Measurements from ENCODE around the gene THEMIS2.
"Not testable (repeated sequence)": the region's sequence is repeated elsewhere in the genome, so short reads cannot be mapped to it uniquely, and the experiment has no call there.

The THEMIS2 gene

GRCh38 chr1:27862671-27863537, 9.4 kb upstream of the THEMIS2 start:
- no peak for DNase-seq (ENCODE audit: low read depth in 2 of 2)

DNA sequence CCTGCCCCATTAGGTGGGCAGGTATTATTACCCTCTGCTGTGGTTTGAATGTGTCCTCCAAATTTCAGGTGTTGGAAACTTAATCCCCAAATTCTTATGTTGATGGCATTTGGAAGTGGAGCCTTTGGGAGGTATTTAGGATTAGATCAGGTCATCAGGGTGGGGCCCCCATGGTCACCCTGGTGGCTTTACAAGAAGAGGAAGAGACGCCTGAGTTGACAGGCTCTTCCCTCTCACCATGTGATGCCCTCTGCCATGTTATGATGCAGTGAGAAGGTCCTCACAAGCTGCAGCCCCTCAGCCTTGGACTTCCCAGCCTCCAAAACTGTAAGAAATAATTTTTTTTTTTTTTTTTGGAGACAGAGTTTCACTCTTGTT, 8.8 kb upstream of the THEMIS2 start:
- no peak for DNase-seq (ENCODE audit: low read depth in 2 of 2)

GRCh38 chr1:27864264-27864895, 8.0 kb upstream of the THEMIS2 start:
- DNase-seq (ENCODE audit: low read depth in 2 of 2), result no peak

GRCh38 chr1:27865821-27866220, 6.5 kb upstream of the THEMIS2 start:
- no peak for DNase-seq (ENCODE audit: low read depth in 2 of 2)

- DNase-seq (ENCODE audit: low read depth in 2 of 2), result no peak
Observed at GRCh38 chr1:27868556-27868931, 3.8 kb upstream of the THEMIS2 start.

DNA sequence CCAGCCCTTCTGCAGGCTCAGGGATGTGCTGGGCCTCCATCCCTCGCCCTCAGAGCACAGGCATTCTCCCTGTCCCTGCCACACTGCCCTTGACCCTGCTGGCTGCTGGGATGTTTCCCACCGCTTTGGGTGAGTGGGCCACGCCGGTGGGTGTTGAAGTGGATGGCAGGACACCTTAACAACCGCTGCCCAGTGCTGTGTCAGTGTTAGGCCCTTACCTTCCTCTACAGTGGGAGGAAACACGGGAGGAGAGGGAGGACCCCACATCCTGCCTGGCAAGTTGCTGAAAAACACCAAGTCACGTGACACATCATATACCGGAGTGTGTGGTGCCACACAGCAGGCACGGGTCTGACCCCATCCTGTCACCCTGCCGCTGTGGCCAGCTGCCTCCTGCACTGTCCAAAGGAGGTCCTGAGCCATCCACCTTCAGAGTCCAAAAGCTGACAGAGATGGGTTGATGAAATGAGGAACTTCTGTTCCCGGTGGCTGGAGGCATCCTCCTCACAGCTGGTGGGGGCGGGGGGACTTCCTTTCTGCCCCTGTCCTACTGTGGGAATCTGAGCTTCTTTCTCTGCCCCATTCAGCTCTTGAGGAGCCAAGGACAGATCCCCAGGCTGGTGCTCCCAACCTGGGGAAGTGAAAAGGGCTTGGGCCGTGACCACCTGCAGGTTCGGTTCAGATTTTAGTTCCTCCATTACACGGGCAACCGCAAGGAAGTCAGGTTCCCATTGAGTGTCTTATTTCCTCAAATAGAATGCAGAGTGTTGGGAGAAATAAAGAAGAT, 3.2 kb upstream of the THEMIS2 start:
- DNase-seq (ENCODE audit: low read depth in 2 of 2), result peak; percentile 43 to 44

DNA sequence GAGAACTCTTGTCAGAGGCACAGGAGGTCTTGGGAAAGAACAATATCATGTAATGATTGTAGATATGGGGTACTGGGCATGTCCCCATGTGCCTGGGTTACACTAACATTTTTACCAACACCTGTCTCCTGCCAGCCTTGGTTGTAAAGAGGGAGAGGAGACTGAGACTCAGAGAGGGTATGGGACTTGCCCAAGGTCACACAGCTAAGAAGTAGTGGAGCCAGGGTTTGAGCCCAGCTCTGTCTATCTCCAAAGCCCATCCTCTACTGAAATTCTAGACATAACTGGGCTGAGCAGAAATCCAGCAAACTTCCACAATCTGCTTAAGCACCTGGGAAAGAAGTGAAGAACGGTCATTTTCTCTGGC, 2.6 kb upstream of the THEMIS2 start:
- DNase-seq (ENCODE audit: low read depth in 2 of 2), result no peak

DNA sequence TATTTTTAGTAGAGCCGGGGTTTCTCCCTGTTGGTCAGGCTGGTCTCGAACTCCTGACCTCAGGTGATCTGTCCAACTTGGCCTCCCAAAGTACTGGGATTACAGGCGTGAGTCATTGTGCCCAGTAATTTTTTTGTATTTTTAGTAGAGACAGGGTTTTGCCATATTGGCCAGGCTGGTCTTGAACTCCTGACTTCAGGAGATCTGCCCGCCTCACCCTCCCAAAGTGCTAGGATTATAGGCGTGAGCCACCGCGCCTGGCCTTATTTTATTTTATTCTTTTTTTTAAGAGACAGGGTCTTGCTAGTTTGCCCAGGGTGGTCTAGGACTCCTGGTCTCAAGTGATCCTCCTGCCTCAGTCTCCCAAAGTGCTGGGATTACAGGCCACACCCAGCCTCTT, 1.3 kb upstream of the THEMIS2 start:
- not testable (repeated sequence) for DNase-seq (ENCODE audit: low read depth in 2 of 2)

GRCh38 chr1:27872802-27873551, 633 bp downstream of the THEMIS2 start:
- DNase-seq (ENCODE audit: low read depth in 2 of 2), result no peak

- no peak for DNase-seq (ENCODE audit: low read depth in 2 of 2)
Observed at GRCh38 chr1:27873671-27874384, 1.5 kb downstream of the THEMIS2 start.

- DNase-seq (ENCODE audit: low read depth in 2 of 2), result no peak
Observed at GRCh38 chr1:27876341-27877114, 4.2 kb downstream of the THEMIS2 start.

DNA sequence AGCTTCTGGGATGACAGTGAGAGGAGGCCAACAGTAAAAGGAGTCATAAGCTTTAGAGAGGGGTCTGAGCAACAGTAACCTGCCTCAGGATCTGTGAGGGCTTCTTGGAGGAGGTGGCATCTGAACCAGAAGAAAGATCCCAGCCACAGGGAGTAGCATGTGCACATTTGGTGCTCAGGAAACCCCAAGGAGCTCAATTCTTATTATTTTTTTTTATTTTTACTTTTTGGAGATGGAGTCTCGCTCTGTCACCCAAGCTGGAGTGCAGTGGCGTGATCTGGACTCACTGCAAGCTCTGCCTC, 4.7 kb downstream of the THEMIS2 start:
- DNase-seq (ENCODE audit: low read depth in 2 of 2), result no peak

DNA sequence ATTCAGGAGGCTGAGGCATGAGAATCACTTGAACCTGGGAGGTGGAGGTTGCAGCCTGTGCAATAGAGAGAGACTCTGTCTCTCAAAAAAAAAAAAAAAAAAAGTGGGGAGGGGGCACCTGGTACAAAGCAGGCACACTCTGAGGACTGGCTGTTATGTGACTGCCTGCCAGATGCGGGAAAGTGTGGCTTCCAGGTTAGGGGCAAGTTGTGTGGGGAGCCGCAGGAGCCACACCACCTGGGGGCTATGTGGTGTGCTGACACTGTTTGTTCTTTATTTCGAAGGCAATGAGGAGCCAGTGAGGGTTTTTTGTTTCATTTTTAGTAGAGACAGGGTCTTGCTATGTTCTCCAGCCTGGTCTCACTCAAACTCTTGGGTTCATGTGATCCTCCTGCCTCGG, 5.7 kb downstream of the THEMIS2 start:
- no peak for DNase-seq (ENCODE audit: low read depth in 2 of 2)

- no peak for DNase-seq (ENCODE audit: low read depth in 2 of 2)
Observed at GRCh38 chr1:27878787-27879335, 6.5 kb downstream of the THEMIS2 start.

- DNase-seq (ENCODE audit: low read depth in 2 of 2), result no peak
Observed at GRCh38 chr1:27879374-27880082, 7.2 kb downstream of the THEMIS2 start.

- DNase-seq (ENCODE audit: low read depth in 2 of 2), result no peak
Observed at GRCh38 chr1:27882543-27882903, 10.2 kb downstream of the THEMIS2 start.

GRCh38 chr1:27883536-27883935, 11.2 kb downstream of the THEMIS2 start:
- DNase-seq (ENCODE audit: low read depth in 2 of 2), result no peak

GRCh38 chr1:27884006-27884954, 11.9 kb downstream of the THEMIS2 start:
- DNase-seq (ENCODE audit: low read depth in 2 of 2), result no peak

DNA sequence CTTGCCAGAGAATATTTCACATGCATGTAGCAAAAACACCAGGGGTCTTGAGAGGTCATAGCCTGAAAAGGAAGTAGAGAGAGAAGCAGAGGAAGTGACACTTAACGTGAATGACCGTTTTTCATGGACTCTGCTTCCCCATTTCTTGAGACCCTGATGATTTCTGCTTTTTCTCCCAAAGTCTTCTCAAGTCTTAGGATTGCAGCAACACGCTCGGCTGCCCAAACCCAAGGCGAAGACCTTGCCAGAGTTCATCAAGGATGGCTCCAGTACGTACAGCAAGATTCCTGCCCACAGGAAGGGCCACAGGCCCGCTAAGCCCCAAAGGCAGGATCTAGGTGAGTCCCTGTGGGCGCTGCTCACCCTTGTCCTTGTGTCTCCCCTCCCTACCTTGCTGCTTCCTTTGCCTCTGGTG, 12.8 kb downstream of the THEMIS2 start:
- no peak for DNase-seq (ENCODE audit: low read depth in 2 of 2)
